ENCODE data around the gene GTPBP3.
A peak's percentile ranks its signal among the peaks of the same experiment; 100 is the strongest.

The GTPBP3 gene

GRCh38 chr19:17329366-17330261, 7.7 kb upstream of the GTPBP3 start:
- Histone ChIP-seq H3K27me3 (ENCODE audit: control insufficient read depth, insufficient read depth, low read length) (no peaks in the 10 kb centered on the region; the same call in 1 of the 2 replicates), H3K36me3 (ENCODE audit: control insufficient read depth, insufficient read depth, low read length) (peaks cover 17% of the 10 kb centered on the region), H3K4me1 (ENCODE audit: control insufficient read depth, insufficient read depth, low read length) (0 out of 2 replicates have a peak, but pooled peaks cover 3% of the 10 kb centered on the region), H3K9me3 (ENCODE audit: control insufficient read depth, insufficient read depth, low read length) (no peaks in the 10 kb centered on the region), H3K9ac (ENCODE audit: low read depth, low read length) (no peak overlapping the region), H3K4me3 (ENCODE audit: low read depth, low read length) (no peak overlapping the region), H3K27ac (ENCODE audit: low read depth, low read length) (no peak overlapping the region)

GRCh38 chr19:17330262-17331044, 6.9 kb upstream of the GTPBP3 start:
- H3K4me3 ChIP-seq (ENCODE audit: low read depth, low read length), result no peak overlapping the region
- H3K27ac ChIP-seq (ENCODE audit: low read depth, low read length), result no peak overlapping the region
- no peaks in the 10 kb centered on the region; the same call in 1 of the 2 replicates for H3K27me3 ChIP-seq (ENCODE audit: control insufficient read depth, insufficient read depth, low read length)
- H3K9me3 ChIP-seq (ENCODE audit: control insufficient read depth, insufficient read depth, low read length), result no peaks in the 10 kb centered on the region
- 0 out of 2 replicates have a peak, but pooled peaks cover 3% of the 10 kb centered on the region for H3K4me1 ChIP-seq (ENCODE audit: control insufficient read depth, insufficient read depth, low read length)
- H3K9ac ChIP-seq (ENCODE audit: low read depth, low read length), result no peak overlapping the region
- peaks cover 10% of the 10 kb centered on the region for H3K36me3 ChIP-seq (ENCODE audit: control insufficient read depth, insufficient read depth, low read length)

- Histone ChIP-seq H3K4me1 (ENCODE audit: control insufficient read depth, insufficient read depth, low read length) (0 out of 2 replicates have a peak, but pooled peaks cover 3% of the 10 kb centered on the region), H3K36me3 (ENCODE audit: control insufficient read depth, insufficient read depth, low read length) (peaks cover 8% of the 10 kb centered on the region), H3K27ac (ENCODE audit: low read depth, low read length) (no peak overlapping the region), H3K9me3 (ENCODE audit: control insufficient read depth, insufficient read depth, low read length) (no peaks in the 10 kb centered on the region), H3K4me3 (ENCODE audit: low read depth, low read length) (no peak overlapping the region), H3K27me3 (ENCODE audit: control insufficient read depth, insufficient read depth, low read length) (no peaks in the 10 kb centered on the region; the same call in 1 of the 2 replicates), H3K9ac (ENCODE audit: low read depth, low read length) (no peak overlapping the region)
Observed at GRCh38 chr19:17331045-17331558, 6.3 kb upstream of the GTPBP3 start.

GRCh38 chr19:17332360-17332676, 5.0 kb upstream of the GTPBP3 start:
- Histone ChIP-seq H3K4me3 (ENCODE audit: low read depth, low read length) (no peak overlapping the region), H3K9ac (ENCODE audit: low read depth, low read length) (no peak overlapping the region), H3K9me3 (ENCODE audit: control insufficient read depth, insufficient read depth, low read length) (no peaks in the 10 kb centered on the region), H3K4me1 (ENCODE audit: control insufficient read depth, insufficient read depth, low read length) (0 out of 2 replicates have a peak, but pooled peaks cover 3% of the 10 kb centered on the region), H3K27me3 (ENCODE audit: control insufficient read depth, insufficient read depth, low read length) (no peaks in the 10 kb centered on the region; the same call in 1 of the 2 replicates), H3K36me3 (ENCODE audit: control insufficient read depth, insufficient read depth, low read length) (no peaks in the 10 kb centered on the region), H3K27ac (ENCODE audit: low read depth, low read length) (no peak overlapping the region)

- no peak overlapping the region for H3K9ac ChIP-seq (ENCODE audit: low read depth, low read length)
- H3K27ac ChIP-seq (ENCODE audit: low read depth, low read length), result no peak overlapping the region
- no peaks in the 10 kb centered on the region for H3K36me3 ChIP-seq (ENCODE audit: control insufficient read depth, insufficient read depth, low read length)
- H3K27me3 ChIP-seq (ENCODE audit: control insufficient read depth, insufficient read depth, low read length), result no peaks in the 10 kb centered on the region; the same call in 1 of the 2 replicates
- 0 out of 2 replicates have a peak, but pooled peaks cover 3% of the 10 kb centered on the region for H3K4me1 ChIP-seq (ENCODE audit: control insufficient read depth, insufficient read depth, low read length)
- no peaks in the 10 kb centered on the region for H3K9me3 ChIP-seq (ENCODE audit: control insufficient read depth, insufficient read depth, low read length)
- H3K4me3 ChIP-seq (ENCODE audit: low read depth, low read length), result no peak overlapping the region; the same call in 1 of the 2 replicates
Observed at GRCh38 chr19:17332677-17333581, 4.4 kb upstream of the GTPBP3 start.

GRCh38 chr19:17333611-17334413, 3.5 kb upstream of the GTPBP3 start:
- Histone ChIP-seq H3K36me3 (ENCODE audit: control insufficient read depth, insufficient read depth, low read length) (peaks cover 2% of the 10 kb centered on the region; the same call in 1 of the 2 replicates), H3K27me3 (ENCODE audit: control insufficient read depth, insufficient read depth, low read length) (no peaks in the 10 kb centered on the region; the same call in 1 of the 2 replicates), H3K4me1 (ENCODE audit: control insufficient read depth, insufficient read depth, low read length) (peaks cover 10% of the 10 kb centered on the region; the same call in 1 of the 2 replicates), H3K4me3 (ENCODE audit: low read depth, low read length) (peak overlapping the region; percentile 88), H3K9me3 (ENCODE audit: control insufficient read depth, insufficient read depth, low read length) (no peaks in the 10 kb centered on the region), H3K27ac (ENCODE audit: low read depth, low read length) (peak overlapping the region; percentile 71), H3K9ac (ENCODE audit: low read depth, low read length) (peak overlapping the region; percentile 78; the same call in 1 of the 2 replicates)

GRCh38 chr19:17334414-17335409, 2.6 kb upstream of the GTPBP3 start, which contains the start of gene ANO8:
Gene ANO8 (minus strand): TSS chr19:17334855. CDS start chr19:17334670, 185 bp downstream.
- peaks cover 9% of the 10 kb centered on the region; the same call in 1 of the 2 replicates for H3K4me1 ChIP-seq (ENCODE audit: control insufficient read depth, insufficient read depth, low read length)
- H3K4me3 ChIP-seq (ENCODE audit: low read depth, low read length), result peak within 1 kb of the TSS; percentile 88
- H3K36me3 ChIP-seq (ENCODE audit: control insufficient read depth, insufficient read depth, low read length), result peaks cover 4% of the 10 kb centered on the region; the same call in 1 of the 2 replicates
- peak within 1 kb of the TSS; percentile 71 for H3K27ac ChIP-seq (ENCODE audit: low read depth, low read length)
- no peaks in the 10 kb centered on the region for H3K27me3 ChIP-seq (ENCODE audit: control insufficient read depth, insufficient read depth, low read length)
- no peaks in the 10 kb centered on the region for H3K9me3 ChIP-seq (ENCODE audit: control insufficient read depth, insufficient read depth, low read length)
- H3K9ac ChIP-seq (ENCODE audit: low read depth, low read length), result peak within 1 kb of the TSS; percentile 78

- no peaks in the 10 kb centered on the region for H3K27me3 ChIP-seq (ENCODE audit: control insufficient read depth, insufficient read depth, low read length)
- H3K9me3 ChIP-seq (ENCODE audit: control insufficient read depth, insufficient read depth, low read length), result no peaks in the 10 kb centered on the region
- H3K4me3 ChIP-seq (ENCODE audit: low read depth, low read length), result no peak overlapping the region
- no peak overlapping the region for H3K9ac ChIP-seq (ENCODE audit: low read depth, low read length)
- H3K4me1 ChIP-seq (ENCODE audit: control insufficient read depth, insufficient read depth, low read length), result peaks cover 9% of the 10 kb centered on the region; the same call in 1 of the 2 replicates
- H3K36me3 ChIP-seq (ENCODE audit: control insufficient read depth, insufficient read depth, low read length), result peaks cover 4% of the 10 kb centered on the region; the same call in 1 of the 2 replicates
- no peak overlapping the region for H3K27ac ChIP-seq (ENCODE audit: low read depth, low read length)
Observed at GRCh38 chr19:17335575-17335974, 1.8 kb upstream of the GTPBP3 start.

Measured in HUES48 (cell line).